ENCODE measurements around the gene PPP1R2. TPM values are rescaled to one million over a fixed set of nuclear protein-coding genes. Genes with fewer than 3 reads are reported as not detected.

The PPP1R2 gene
- total RNA-seq, 1 experiment from 2014 or later = 46.1 TPM

GRCh38 chr3:195584543-195584870 lies 41.4 kb upstream of the PPP1R2 start:
- H3K9me3 ChIP-seq (ENCODE audit: control insufficient read depth in 1 of 2, insufficient read depth in 1 of 2, low read depth in 1 of 2, low read length in 2 of 2) = no peaks in the 10 kb centered on the region; a peak in 1 of 4 replicates
- no peaks in the 10 kb centered on the region for H3K27me3 ChIP-seq (ENCODE audit: insufficient read depth, low read length)
- no peak overlapping the region for H3K4me2 ChIP-seq (ENCODE audit: low read length)
- ChIA-PET POLR2A (no interaction called here), CTCF (no interaction called here), RAD21 (ENCODE audit: low non-redundant PET in 1 of 2, low total read pairs in 2 of 2, uncharacterized antibody in 2 of 2, unreplicated experiment in 2 of 2) (no interaction called here)
- H3K27ac ChIP-seq (ENCODE audit: low read depth, low read length) = no peak overlapping the region
- peaks cover 4 to 19% of the 10 kb centered on the region in 2 experiments; a peak in 3 of 4 replicates for H3K4me1 ChIP-seq (ENCODE audit: control insufficient read depth in 1 of 2, insufficient read depth in 2 of 2, low read length in 2 of 2)
- no peak overlapping the region for H2AFZ ChIP-seq (ENCODE audit: low read depth, low read length, poor library complexity, severe bottlenecking)
- no peaks in the 10 kb centered on the region for H4K20me1 ChIP-seq (ENCODE audit: insufficient read depth)
- DNase-seq (ENCODE audit: low read depth, low spot score) (no peak), ATAC-seq (no peak)
- no peaks in the 10 kb centered on the region for H3K79me2 ChIP-seq (ENCODE audit: insufficient read depth, low read length)
- TF ChIP-seq SRF (IDR thresholded peaks at IDR 0.05; ENCODE audit: low read depth) = no peak
- no peak for TF ChIP-seq POLR2A (IDR thresholded peaks at IDR 0.05; ENCODE audit: borderline replicate concordance, extremely low read depth, insufficient read depth, insufficient read length)
- TF ChIP-seq EZH2phosphoT487 (IDR thresholded peaks at IDR 0.05; ENCODE audit: borderline replicate concordance) = no peak
- no peak for TF ChIP-seq ELF1 (IDR thresholded peaks at IDR 0.05; ENCODE audit: borderline replicate concordance, low read depth)
- TF ChIP-seq JUND (IDR thresholded peaks at IDR 0.05) = no peak
- TF ChIP-seq REST (IDR thresholded peaks at IDR 0.05; ENCODE audit: low read depth) = no peak
- no peak for TF ChIP-seq FOSL1 (IDR thresholded peaks at IDR 0.05; ENCODE audit: low read depth)
- TF ChIP-seq ZNF274 (IDR thresholded peaks at IDR 0.05; ENCODE audit: low read depth, low read length) = no peak
- no peak for TF ChIP-seq YY1 (IDR thresholded peaks at IDR 0.05; ENCODE audit: extremely low read depth, insufficient replicate concordance, low read depth, low read length)
- H3K9ac ChIP-seq (ENCODE audit: low read length) = no peak overlapping the region
- H3K9me2 ChIP-seq (ENCODE audit: insufficient read depth) = no peaks in the 10 kb centered on the region
- no peak overlapping the region for H3K4me3 ChIP-seq (replicated peaks in 1 of 2; ENCODE audit: low read depth in 1 of 2, low read length in 2 of 2)
- BruUV-seq (replicated peaks) = no TSS peak
- no peaks in the 10 kb centered on the region for H3K36me3 ChIP-seq (ENCODE audit: control insufficient read depth in 1 of 2, insufficient read depth in 2 of 2, low read length in 2 of 2)
- intact Hi-C loops (cut with micrococcal nuclease) = no loop called here

Measured in HCT116 (cell line).